Activated T-cell treated with anti-CD3 and anti-CD28 coated beads, Interleukin-2, amount 50 U/mL, for 72 hours (primary cell): ENCODE data around the gene NEURL3. TPM values are rescaled to one million over a fixed set of nuclear protein-coding genes. Genes with fewer than 3 reads are reported as not detected.
"Not testable (repeated sequence)": the region's sequence is repeated elsewhere in the genome, so short reads cannot be mapped to it uniquely, and the experiment has no call there.

Source experiments
- ATAC-seq, 2 donors: fragments of 150-1000 bp; cut with Tn5 transposase; replicated peaks in 1 of 2; 2 replicates each; pipeline ENCODE4 v1.10.0; 2021; ENCODE audit warnings: moderate library complexity in 2 of 2, mild to moderate bottlenecking in 1 of 2
- DNase-seq, 2 donors: peaks; one replicate each; pipeline ENCODE4 v3.0.0; 2021 to 2022; ENCODE audit warnings: mixed read lengths in 1 of 2
- H3K27ac Mint-ChIP-seq: one replicate; pipeline ENCODE4 v1.8.0; 2022; ENCODE audit warnings: mild to moderate bottlenecking, moderate library complexity, mixed read lengths
- H3K27me3 Mint-ChIP-seq: one replicate; pipeline ENCODE4 v1.8.0; 2022; ENCODE audit warnings: low read depth, mixed read lengths
- H3K36me3 Mint-ChIP-seq, 2 donors: one replicate each; pipeline ENCODE4 v1.8.0; 2022; ENCODE audit warnings: mixed read lengths in 2 of 2, mild to moderate bottlenecking in 1 of 2; ENCODE audit not compliant: insufficient read depth in 2 of 2
- H3K4me1 Mint-ChIP-seq: one replicate; pipeline ENCODE4 v1.8.0; 2022; ENCODE audit warnings: low read depth, mixed read lengths
- H3K4me3 Mint-ChIP-seq, 2 donors: one replicate each; pipeline ENCODE4 v1.8.0; 2022; ENCODE audit warnings: mild to moderate bottlenecking in 2 of 2, mixed read lengths in 2 of 2, moderate library complexity in 2 of 2
- H3K9me3 Mint-ChIP-seq, 2 donors: one replicate each; pipeline ENCODE4 v1.8.0; 2022; ENCODE audit warnings: mixed read lengths in 2 of 2
- total RNA-seq, 2 donors: library from RNA; stranded (reverse); gene quantifications; one replicate each; pipeline ENCODE4 v1.2.3, GENCODE V29; 2022

NEURL3 gene
- total RNA-seq, 2 donors from 2014 or later: 4.4 to 5.3 TPM

DNA sequence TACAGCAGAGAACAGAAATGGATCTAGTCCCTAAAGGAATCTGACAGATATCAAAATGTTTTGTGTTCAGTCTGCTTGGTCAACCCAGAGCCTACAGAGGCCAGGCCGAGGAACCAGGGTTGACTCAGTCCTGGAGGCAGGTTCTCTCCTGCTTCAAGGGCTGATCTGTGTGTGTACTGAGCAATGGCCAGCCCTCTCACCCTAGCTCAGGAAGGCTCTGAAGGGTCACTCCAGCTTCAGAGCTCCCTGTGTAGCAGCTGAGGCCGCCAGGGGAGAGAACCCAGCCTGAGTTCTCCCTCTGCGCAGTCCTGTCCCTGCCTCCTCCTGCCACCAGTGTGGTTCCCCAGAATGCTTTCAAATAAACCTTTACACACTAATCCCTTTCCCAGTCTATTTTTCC, 41.1 kb downstream of the NEURL3 start:
- Mint-ChIP-seq H3K4me1 (peaks cover 7% of the 10 kb centered on the region), H3K4me3 (no peak overlapping the region), H3K9me3 (peaks cover 0 to 6% of the 10 kb centered on the region in 2 donors), H3K36me3 (peaks cover 0 to 1% of the 10 kb centered on the region in 2 donors), H3K27ac (no peak overlapping the region), H3K27me3 (peaks cover 5% of the 10 kb centered on the region)
- DNase-seq (no peak), ATAC-seq (no peak)

GRCh38 chr2:96463119-96463518, 42.0 kb downstream of the NEURL3 start:
- H3K9me3 Mint-ChIP-seq: peaks cover 0 to 6% of the 10 kb centered on the region in 2 donors
- no peak overlapping the region for H3K4me3 Mint-ChIP-seq
- no peaks in the 10 kb centered on the region for H3K27me3 Mint-ChIP-seq

DNA sequence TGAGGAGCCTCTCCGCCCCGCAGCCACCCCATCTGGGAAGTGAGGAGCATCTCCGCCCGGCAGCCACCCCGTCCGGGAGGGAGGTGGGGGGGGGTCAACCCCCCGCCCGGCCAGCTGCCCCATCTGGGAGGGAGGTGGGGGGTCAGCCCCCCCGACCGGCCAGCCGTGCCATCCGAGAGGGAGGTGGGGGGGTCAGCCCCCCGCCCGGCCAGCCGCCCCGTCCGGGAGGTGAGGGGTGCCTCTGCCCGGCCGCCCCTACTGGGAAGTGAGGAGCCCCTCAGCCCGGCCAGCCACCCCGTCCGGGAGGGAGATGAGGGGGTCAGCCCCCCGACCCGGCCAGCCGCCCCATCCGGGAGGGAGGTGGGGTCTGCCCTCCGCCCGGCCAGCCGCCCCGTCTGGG, 43.5 kb downstream of the NEURL3 start:
- H3K4me1 Mint-ChIP-seq: not testable (repeated sequence)

More at GRCh38 chr2:96463119-96463518, 42.0 kb downstream of the NEURL3 start:
- H3K27ac Mint-ChIP-seq: no peak overlapping the region
- DNase-seq (no peak), ATAC-seq (no peak)
- no peaks in the 10 kb centered on the region for H3K4me1 Mint-ChIP-seq
- peaks cover 0 to 1% of the 10 kb centered on the region in 2 donors for H3K36me3 Mint-ChIP-seq

GRCh38 chr2:96452053-96452452, 53.1 kb downstream of the NEURL3 start:
- Mint-ChIP-seq H3K27me3 (no peaks in the 10 kb centered on the region), H3K36me3 (no peaks in the 10 kb centered on the region), H3K27ac (no peak overlapping the region), H3K9me3 (peaks cover 2% of the 10 kb centered on the region in 2 donors), H3K4me3 (no peak overlapping the region), H3K4me1 (no peaks in the 10 kb centered on the region)
- DNase-seq: no peak
- no peak for ATAC-seq

More for the DNA sequence above, 43.5 kb downstream of the NEURL3 start:
- H3K27me3 Mint-ChIP-seq, DNase-seq, H3K36me3 Mint-ChIP-seq, H3K9me3 Mint-ChIP-seq, ATAC-seq, H3K27ac Mint-ChIP-seq, H3K4me3 Mint-ChIP-seq: not testable (repeated sequence)

DNA sequence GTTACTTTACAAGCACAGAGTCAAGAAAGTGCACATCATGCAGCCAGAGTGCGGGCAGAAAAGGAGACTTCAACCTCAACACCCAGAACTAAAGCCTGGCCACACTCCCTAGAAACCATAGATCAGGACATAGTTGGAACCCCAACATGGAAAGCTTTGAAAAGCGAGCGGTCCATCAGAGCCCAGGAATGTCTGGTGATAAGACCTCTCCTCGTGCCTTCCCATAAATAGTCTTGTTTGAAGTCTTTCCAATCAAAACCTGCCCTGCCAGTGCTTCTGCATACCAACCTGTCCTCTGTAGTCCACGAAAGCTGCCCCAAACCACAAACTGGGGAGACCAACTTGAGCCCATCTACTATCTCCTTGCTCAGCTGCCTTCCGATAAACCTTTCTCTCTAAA, 55.5 kb downstream of the NEURL3 start:
- Mint-ChIP-seq H3K4me3 (no peak overlapping the region), H3K9me3 (peaks cover 3 to 6% of the 10 kb centered on the region in 2 donors), H3K36me3 (peaks cover 0 to 1% of the 10 kb centered on the region in 2 donors), H3K4me1 (no peaks in the 10 kb centered on the region), H3K27ac (no peak overlapping the region), H3K27me3 (no peaks in the 10 kb centered on the region)
- no peak for ATAC-seq
- no peak for DNase-seq

- no peaks in the 10 kb centered on the region for H3K27me3 Mint-ChIP-seq
- peaks cover 0 to 1% of the 10 kb centered on the region in 2 donors for H3K36me3 Mint-ChIP-seq
- H3K9me3 Mint-ChIP-seq: peaks cover 3 to 6% of the 10 kb centered on the region in 2 donors
- no peak overlapping the region for H3K4me3 Mint-ChIP-seq
- no peak for ATAC-seq
- no peaks in the 10 kb centered on the region for H3K4me1 Mint-ChIP-seq
- DNase-seq: no peak
- no peak overlapping the region for H3K27ac Mint-ChIP-seq
Observed at GRCh38 chr2:96449174-96449573, 56.0 kb downstream of the NEURL3 start.

DNA sequence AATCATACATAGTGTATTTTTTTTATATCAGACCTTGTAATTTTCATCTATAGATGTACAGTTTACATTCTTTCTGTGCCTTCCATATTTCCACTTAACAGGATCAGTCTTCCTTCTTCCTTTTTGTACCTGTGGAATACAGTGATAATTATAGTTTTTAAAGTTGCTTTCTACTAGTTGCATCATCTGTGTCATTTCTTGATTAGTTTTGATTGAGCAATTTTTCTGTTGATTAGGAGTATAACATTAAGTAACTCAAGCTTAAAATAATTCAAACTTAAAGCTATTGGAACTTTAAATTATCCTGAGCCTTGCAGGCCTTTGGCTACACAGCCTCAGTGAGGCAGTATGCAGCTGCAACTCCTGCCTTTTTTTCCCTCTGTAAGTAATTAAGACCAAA, 57.4 kb downstream of the NEURL3 start:
- H3K27me3 Mint-ChIP-seq: no peaks in the 10 kb centered on the region
- H3K27ac Mint-ChIP-seq: no peak overlapping the region
- H3K4me3 Mint-ChIP-seq: no peak overlapping the region
- H3K9me3 Mint-ChIP-seq: peaks cover 6% of the 10 kb centered on the region in 2 donors
- ATAC-seq: no peak
- H3K4me1 Mint-ChIP-seq: no peaks in the 10 kb centered on the region
- H3K36me3 Mint-ChIP-seq: peaks cover 0 to 1% of the 10 kb centered on the region in 2 donors
- no peak for DNase-seq

Other genes with a start within 250 kb of the NEURL3 start
- 10 to 100 TPM; 23.2 to 29.3 TPM for gene TMEM127, start 239.4 kb downstream of the NEURL3 start, total RNA-seq
- gene CIAO1, start 239.1 kb downstream of the NEURL3 start, total RNA-seq: 10 to 100 TPM; 70.8 to 72.6 TPM
- gene SNRNP200, start 199.8 kb downstream of the NEURL3 start, total RNA-seq: 100 to 1,000 TPM; 188 to 228 TPM
- 10 to 100 TPM; 28.0 to 31.4 TPM for gene ITPRIPL1, start 180.0 kb downstream of the NEURL3 start, total RNA-seq
- gene NCAPH, start 169.6 kb downstream of the NEURL3 start, total RNA-seq: 10 to 100 TPM; 82.2 to 86.2 TPM
- gene ARID5A, start 31.4 kb upstream of the NEURL3 start, total RNA-seq: 100 to 1,000 TPM; 424 to 433 TPM
- gene KANSL3, start 133.0 kb upstream of the NEURL3 start, total RNA-seq: 10 to 100 TPM; 59.8 to 66.9 TPM
- not detected for gene FER1L5, start 137.4 kb upstream of the NEURL3 start, total RNA-seq
- gene LMAN2L, start 234.7 kb upstream of the NEURL3 start, total RNA-seq: 1 to 10 TPM; 7.8 to 8.0 TPM